K562 (cell line): ENCODE data around the gene MEGF11. TPM values are rescaled to one million over a fixed set of nuclear protein-coding genes. Genes with fewer than 3 reads are reported as not detected.

Experiments used
- GTF2E2 ChIP-seq: fragments of 200-800 bp; sonication (Bioruptor generic); IDR thresholded peaks from 2 replicates; pipeline ENCODE4 v1.6.1; 2016; ENCODE audit warnings: missing genetic modification characterization, missing compliant biosample characterization
- GTF2F1 ChIP-seq: IDR thresholded peaks from 2 replicates; pipeline ENCODE4 v1.6.1; 2011; ENCODE audit warnings: low read depth, low read length, improper control_type of control experiment
- LCOR ChIP-seq: sonication (generic); formaldehyde crosslinking; IDR thresholded peaks from 2 replicates; pipeline ENCODE4 v1.8.0; 2022; ENCODE audit warnings: mild to moderate bottlenecking, missing genetic modification reagents
- MTF1 ChIP-seq: fragments of 250-450 bp; sonication (Bioruptor Pico); IDR thresholded peaks from 2 replicates; pipeline ENCODE4 v1.9.0; 2021; ENCODE audit warnings: moderate library complexity, mild to moderate bottlenecking, inconsistent platforms, borderline replicate concordance
- ZFP30 ChIP-seq: fragments of 250-450 bp; sonication (Bioruptor Pico); IDR thresholded peaks from 2 replicates; pipeline ENCODE4 v1.8.0; 2022; ENCODE audit warnings: moderate library complexity, mild to moderate bottlenecking, inconsistent platforms, borderline replicate concordance
- polyA plus RNA-seq, 8 experiments: library from polyadenylated mRNA; depleted of rRNA in 4 of 8; stranded (reverse) in 5 of 8; unstranded in 3 of 8; fragments of >200 nt; fragmentation: Nextera tagmentation in 2 of 8; fragmentation: Illumina TruSeq in 1 of 8; extraction: Ambion mirVana in 2 of 8; extraction: Trizol in 1 of 8; gene quantifications; 2 replicates each; pipeline versions ENCODE4 v1.2.1 to v1.2.3, GENCODE V29; 2011 to 2014; ENCODE audit warnings: inconsistent platforms in 1 of 8, missing spikeins in 1 of 8
- total RNA-seq, 7 experiments: library from RNA; depleted of rRNA in 6 of 7; stranded (reverse); fragments of >200 nt in 6 of 7; fragmentation: Illumina TruSeq in 2 of 7; extraction: Trizol in 2 of 7; gene quantifications; 2 replicates each; pipeline versions ENCODE4 v1.2.1 to v1.2.3, GENCODE V29; 2011 to 2021; ENCODE audit warnings: low replicate concordance in 1 of 7
- TF ChIP-seq, protein P1 (sequence below): IDR thresholded peaks from 2 replicates; pipeline ENCODE4 v1.6.1; 2011; ENCODE audit warnings: borderline replicate concordance, low read depth, mild to moderate bottlenecking, moderate library complexity, low read length; ENCODE audit not compliant: insufficient read depth, poor library complexity, severe bottlenecking
- TF ChIP-seq, protein P2 (sequence below), 2 experiments: fragments of 450-650 bp; formaldehyde crosslinking in 1 of 2; IDR thresholded peaks; 2 replicates each; pipeline versions ENCODE4 v1.4.0 to v1.6.1; 2014 to 2020; ENCODE audit warnings: mild to moderate bottlenecking in 2 of 2, borderline replicate concordance in 1 of 2, low read depth in 1 of 2
- TF ChIP-seq, protein P3 (sequence below): fragments of 450-650 bp; formaldehyde crosslinking; IDR thresholded peaks from 2 replicates; pipeline ENCODE4 v1.4.0; 2020; ENCODE audit warnings: mild to moderate bottlenecking, moderate library complexity
- TF ChIP-seq, protein P4 (sequence below), 2 experiments: fragments of 150-350 bp in 1 of 2; IDR thresholded peaks; 2 replicates each; pipeline ENCODE4 v1.6.1; 2012 to 2016; ENCODE audit warnings: low read depth in 2 of 2, low read length in 2 of 2, mild to moderate bottlenecking in 1 of 2, moderate library complexity in 1 of 2

The MEGF11 gene
- total and polyA plus RNA-seq, 9 of the 15 experiments (the other 6 are each of a cell fraction or from before 2014, with no cell fraction given): 0.06 to 0.23 (median 0.20) TPM; not detected in 6

DNA sequence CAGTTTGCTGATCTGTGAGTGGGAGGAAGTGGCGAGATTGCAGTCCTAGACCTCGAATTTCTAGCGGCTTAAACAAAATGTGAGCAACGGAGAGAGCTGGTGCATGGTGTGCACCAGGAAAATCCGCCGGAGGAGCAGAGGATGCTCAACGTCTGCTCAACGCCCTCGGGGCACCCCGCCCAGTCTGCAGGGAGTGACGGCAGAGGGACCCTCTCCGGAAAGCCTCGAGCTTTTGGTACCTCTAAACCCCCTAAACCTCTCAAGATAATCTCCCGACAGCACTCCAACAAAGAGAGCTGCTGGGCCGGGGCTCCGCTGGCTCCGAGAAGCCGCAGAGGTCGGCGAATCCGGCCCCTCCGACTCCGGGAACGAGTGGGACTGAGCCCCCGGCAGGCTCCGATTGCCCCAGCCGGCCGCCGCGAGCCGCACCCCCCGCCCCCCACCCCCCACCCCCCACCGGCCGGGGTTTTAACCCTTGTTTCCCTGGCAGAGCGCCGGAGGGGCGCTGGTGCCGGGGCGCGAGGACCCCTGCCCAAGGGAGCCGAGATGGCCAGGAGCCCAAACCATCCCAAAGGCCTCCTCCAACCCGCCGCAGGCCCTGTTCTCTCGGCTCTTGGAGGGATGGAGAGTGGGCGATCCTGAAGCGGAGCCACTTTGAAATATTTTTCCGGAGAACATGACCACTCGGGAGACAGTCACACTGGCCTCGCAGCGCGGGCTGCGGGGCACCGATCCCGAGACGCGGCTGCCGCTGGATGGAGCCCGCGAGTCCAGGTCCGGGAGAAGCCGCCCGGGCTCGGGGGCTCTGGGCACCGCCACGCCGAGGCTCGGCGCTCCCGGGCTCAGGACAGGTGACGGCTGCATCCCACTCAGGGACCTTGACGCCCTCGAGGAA is 1.5 kb downstream of the MEGF11 start (continued):
- TF ChIP-seq, protein P1, sequence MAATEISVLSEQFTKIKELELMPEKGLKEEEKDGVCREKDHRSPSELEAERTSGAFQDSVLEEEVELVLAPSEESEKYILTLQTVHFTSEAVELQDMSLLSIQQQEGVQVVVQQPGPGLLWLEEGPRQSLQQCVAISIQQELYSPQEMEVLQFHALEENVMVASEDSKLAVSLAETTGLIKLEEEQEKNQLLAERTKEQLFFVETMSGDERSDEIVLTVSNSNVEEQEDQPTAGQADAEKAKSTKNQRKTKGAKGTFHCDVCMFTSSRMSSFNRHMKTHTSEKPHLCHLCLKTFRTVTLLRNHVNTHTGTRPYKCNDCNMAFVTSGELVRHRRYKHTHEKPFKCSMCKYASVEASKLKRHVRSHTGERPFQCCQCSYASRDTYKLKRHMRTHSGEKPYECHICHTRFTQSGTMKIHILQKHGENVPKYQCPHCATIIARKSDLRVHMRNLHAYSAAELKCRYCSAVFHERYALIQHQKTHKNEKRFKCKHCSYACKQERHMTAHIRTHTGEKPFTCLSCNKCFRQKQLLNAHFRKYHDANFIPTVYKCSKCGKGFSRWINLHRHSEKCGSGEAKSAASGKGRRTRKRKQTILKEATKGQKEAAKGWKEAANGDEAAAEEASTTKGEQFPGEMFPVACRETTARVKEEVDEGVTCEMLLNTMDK: no peak
- TF ChIP-seq MTF1 (CRISPR knock-in tag) (no peak), ZFP30 (no peak), LCOR (no peak), GTF2F1 (no peak), GTF2E2 (no peak)
- TF ChIP-seq, protein P2, sequence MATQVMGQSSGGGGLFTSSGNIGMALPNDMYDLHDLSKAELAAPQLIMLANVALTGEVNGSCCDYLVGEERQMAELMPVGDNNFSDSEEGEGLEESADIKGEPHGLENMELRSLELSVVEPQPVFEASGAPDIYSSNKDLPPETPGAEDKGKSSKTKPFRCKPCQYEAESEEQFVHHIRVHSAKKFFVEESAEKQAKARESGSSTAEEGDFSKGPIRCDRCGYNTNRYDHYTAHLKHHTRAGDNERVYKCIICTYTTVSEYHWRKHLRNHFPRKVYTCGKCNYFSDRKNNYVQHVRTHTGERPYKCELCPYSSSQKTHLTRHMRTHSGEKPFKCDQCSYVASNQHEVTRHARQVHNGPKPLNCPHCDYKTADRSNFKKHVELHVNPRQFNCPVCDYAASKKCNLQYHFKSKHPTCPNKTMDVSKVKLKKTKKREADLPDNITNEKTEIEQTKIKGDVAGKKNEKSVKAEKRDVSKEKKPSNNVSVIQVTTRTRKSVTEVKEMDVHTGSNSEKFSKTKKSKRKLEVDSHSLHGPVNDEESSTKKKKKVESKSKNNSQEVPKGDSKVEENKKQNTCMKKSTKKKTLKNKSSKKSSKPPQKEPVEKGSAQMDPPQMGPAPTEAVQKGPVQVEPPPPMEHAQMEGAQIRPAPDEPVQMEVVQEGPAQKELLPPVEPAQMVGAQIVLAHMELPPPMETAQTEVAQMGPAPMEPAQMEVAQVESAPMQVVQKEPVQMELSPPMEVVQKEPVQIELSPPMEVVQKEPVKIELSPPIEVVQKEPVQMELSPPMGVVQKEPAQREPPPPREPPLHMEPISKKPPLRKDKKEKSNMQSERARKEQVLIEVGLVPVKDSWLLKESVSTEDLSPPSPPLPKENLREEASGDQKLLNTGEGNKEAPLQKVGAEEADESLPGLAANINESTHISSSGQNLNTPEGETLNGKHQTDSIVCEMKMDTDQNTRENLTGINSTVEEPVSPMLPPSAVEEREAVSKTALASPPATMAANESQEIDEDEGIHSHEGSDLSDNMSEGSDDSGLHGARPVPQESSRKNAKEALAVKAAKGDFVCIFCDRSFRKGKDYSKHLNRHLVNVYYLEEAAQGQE (IDR thresholded peaks at IDR 0.05; ENCODE audit: borderline replicate concordance): peak; percentile 40; the same call in 1 of the 2 replicates
- TF ChIP-seq, protein P2 (CRISPR knock-in tag; IDR thresholded peaks at IDR 0.05; ENCODE audit: low read depth): no peak
- TF ChIP-seq, protein P3, sequence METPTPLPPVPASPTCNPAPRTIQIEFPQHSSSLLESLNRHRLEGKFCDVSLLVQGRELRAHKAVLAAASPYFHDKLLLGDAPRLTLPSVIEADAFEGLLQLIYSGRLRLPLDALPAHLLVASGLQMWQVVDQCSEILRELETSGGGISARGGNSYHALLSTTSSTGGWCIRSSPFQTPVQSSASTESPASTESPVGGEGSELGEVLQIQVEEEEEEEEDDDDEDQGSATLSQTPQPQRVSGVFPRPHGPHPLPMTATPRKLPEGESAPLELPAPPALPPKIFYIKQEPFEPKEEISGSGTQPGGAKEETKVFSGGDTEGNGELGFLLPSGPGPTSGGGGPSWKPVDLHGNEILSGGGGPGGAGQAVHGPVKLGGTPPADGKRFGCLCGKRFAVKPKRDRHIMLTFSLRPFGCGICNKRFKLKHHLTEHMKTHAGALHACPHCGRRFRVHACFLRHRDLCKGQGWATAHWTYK: no peak
- TF ChIP-seq, protein P4, sequence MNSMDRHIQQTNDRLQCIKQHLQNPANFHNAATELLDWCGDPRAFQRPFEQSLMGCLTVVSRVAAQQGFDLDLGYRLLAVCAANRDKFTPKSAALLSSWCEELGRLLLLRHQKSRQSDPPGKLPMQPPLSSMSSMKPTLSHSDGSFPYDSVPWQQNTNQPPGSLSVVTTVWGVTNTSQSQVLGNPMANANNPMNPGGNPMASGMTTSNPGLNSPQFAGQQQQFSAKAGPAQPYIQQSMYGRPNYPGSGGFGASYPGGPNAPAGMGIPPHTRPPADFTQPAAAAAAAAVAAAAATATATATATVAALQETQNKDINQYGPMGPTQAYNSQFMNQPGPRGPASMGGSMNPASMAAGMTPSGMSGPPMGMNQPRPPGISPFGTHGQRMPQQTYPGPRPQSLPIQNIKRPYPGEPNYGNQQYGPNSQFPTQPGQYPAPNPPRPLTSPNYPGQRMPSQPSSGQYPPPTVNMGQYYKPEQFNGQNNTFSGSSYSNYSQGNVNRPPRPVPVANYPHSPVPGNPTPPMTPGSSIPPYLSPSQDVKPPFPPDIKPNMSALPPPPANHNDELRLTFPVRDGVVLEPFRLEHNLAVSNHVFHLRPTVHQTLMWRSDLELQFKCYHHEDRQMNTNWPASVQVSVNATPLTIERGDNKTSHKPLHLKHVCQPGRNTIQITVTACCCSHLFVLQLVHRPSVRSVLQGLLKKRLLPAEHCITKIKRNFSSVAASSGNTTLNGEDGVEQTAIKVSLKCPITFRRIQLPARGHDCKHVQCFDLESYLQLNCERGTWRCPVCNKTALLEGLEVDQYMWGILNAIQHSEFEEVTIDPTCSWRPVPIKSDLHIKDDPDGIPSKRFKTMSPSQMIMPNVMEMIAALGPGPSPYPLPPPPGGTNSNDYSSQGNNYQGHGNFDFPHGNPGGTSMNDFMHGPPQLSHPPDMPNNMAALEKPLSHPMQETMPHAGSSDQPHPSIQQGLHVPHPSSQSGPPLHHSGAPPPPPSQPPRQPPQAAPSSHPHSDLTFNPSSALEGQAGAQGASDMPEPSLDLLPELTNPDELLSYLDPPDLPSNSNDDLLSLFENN (IDR thresholded peaks at IDR 0.05; ENCODE audit: low read depth in 2 of 2, low read length in 2 of 2): no peak
